Esophagus muscularis mucosa (tissue), 4 donors: Measurements from ENCODE around the gene ATP2B2. TPM values are rescaled to one million over a fixed set of nuclear protein-coding genes. Genes with fewer than 3 reads are reported as not detected.

Source experiments
- DNase-seq: peaks from one replicate; pipeline ENCODE4 v3.0.0-alpha.2; 2017; ENCODE audit errors: extremely low spot score
- H3K27ac ChIP-seq, 4 donors: fragments of 200-600 bp; sonication (generic); replicated peaks in 1 of 4; 1 replicate in 3 of 4; 2 replicates in 1 of 4; pipeline ENCODE4 v1.5.1; 2016 to 2019; ENCODE audit warnings: mild to moderate bottlenecking in 1 of 4
- H3K27me3 ChIP-seq, 4 donors: fragments of 200-600 bp; sonication (generic); one replicate each; pipeline versions ENCODE4 v1.5.1 to v1.6.0; 2016 to 2019
- H3K36me3 ChIP-seq, 4 donors: fragments of 200-600 bp; sonication (generic); one replicate each; pipeline ENCODE4 v1.5.1; 2016 to 2019
- H3K4me1 ChIP-seq, 4 donors: fragments of 200-600 bp; sonication (generic); one replicate each; pipeline ENCODE4 v1.5.1; 2016 to 2019
- H3K4me3 ChIP-seq, 4 donors: fragments of 200-600 bp; sonication (generic); 1 replicate in 2 of 4; 2 replicates in 2 of 4; pipeline ENCODE4 v1.5.1; 2016 to 2019; ENCODE audit warnings: mild to moderate bottlenecking in 4 of 4, moderate library complexity in 1 of 4
- H3K9me3 ChIP-seq, 4 donors: fragments of 200-600 bp; sonication (generic); 1 replicate in 3 of 4; 2 replicates in 1 of 4; pipeline ENCODE4 v1.5.1; 2016 to 2019
- CTCF ChIP-seq, 3 experiments: fragments of 200-600 bp in 2 of 3; fragments of 450-650 bp in 1 of 3; sonication (generic) in 2 of 3; IDR thresholded peaks; one replicate each; pipeline ENCODE4 v1.5.1; 2017 to 2019; ENCODE audit warnings: antibody characterized with exemption in 3 of 3, mild to moderate bottlenecking in 2 of 3, moderate library complexity in 1 of 3
- EP300 ChIP-seq: sonication (generic); formaldehyde crosslinking; IDR thresholded peaks from one replicate; pipeline ENCODE4 v1.6.1; 2017; ENCODE audit warnings: antibody characterized with exemption
- POLR2A ChIP-seq: fragments of 450-650 bp; IDR thresholded peaks from one replicate; pipeline ENCODE4 v1.6.1; 2017; ENCODE audit warnings: antibody characterized with exemption, moderate library complexity, mild to moderate bottlenecking, low read depth
- POLR2AphosphoS5 ChIP-seq, 2 donors: sonication (generic); formaldehyde crosslinking; IDR thresholded peaks; one replicate each; pipeline ENCODE4 v1.6.1; 2017; ENCODE audit warnings: antibody characterized with exemption in 2 of 2
- WGBS: methylation state at CpG from one replicate; pipeline ENCODE4 v1.1.5; 2018; 5-methylcytosine and 5-hydroxymethylcytosine counted together
- intact Hi-C: fragments of 100-400 bp; cut with DNase I; formaldehyde crosslinking; loops from one replicate; pipeline ENCODE4 v1.15.1; 2023
- total RNA-seq, 4 donors: library from RNA; depleted of rRNA; stranded (reverse); fragments of >200 nt; gene quantifications; one replicate each; pipeline versions ENCODE4 v1.1.0 to v1.2.1, GENCODE V29; 2016

Gene ATP2B2
- total RNA-seq, 4 donors from 2014 or later, result under 0.01 to 0.75 (median 0.39) TPM

DNA sequence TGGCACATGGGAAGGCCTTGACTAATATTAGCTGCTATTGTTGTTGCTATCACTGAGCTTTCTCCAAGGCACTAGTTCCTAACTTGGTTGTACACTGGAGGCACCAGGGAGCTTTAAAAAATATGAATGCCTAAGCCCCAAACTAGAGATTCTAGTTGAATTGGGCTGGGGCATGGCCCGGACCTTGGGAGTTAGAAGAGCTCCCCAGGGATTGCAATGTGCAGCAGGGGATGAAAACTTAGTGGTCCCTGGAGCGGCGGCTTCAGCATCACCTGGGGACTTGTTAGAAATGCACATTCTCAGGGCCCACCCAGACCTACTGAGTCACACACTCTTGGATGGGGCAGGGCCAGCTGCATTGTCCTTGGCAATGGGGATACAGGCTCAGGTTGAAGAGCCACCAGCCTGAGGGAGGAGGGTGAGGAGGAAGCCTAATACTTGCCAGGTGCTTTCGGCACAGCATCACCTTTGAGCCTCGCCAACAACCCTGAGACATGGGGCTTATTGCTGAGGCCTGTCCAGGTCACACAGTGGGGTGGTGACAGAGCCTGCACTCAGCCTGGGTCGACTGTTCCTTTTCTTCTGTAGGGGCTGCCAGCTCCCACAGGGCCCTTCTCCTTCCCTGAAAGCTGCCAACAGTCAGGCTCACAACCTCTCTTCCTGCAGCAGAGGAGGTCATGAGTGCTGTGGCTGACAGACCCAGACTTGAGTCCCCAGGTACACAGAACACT is 84.5 kb downstream of the ATP2B2 start:
- WGBS, result 75% methylated on average over 3 of the region's 6 CpGs
- Histone ChIP-seq H3K27ac (no peak overlapping the region), H3K4me3 (no peak overlapping the region), H3K4me1 (no peaks in the 10 kb centered on the region), H3K27me3 (peaks cover 0 to 18% (median 0%) of the 10 kb centered on the region in 4 donors), H3K36me3 (no peaks in the 10 kb centered on the region), H3K9me3 (no peaks in the 10 kb centered on the region)
- DNase-seq, result no peak
- intact Hi-C loops, result no loop called here
- TF ChIP-seq CTCF (IDR thresholded peaks at IDR 0.05) (no peak), POLR2AphosphoS5 (IDR thresholded peaks at IDR 0.05) (no peak)

DNA sequence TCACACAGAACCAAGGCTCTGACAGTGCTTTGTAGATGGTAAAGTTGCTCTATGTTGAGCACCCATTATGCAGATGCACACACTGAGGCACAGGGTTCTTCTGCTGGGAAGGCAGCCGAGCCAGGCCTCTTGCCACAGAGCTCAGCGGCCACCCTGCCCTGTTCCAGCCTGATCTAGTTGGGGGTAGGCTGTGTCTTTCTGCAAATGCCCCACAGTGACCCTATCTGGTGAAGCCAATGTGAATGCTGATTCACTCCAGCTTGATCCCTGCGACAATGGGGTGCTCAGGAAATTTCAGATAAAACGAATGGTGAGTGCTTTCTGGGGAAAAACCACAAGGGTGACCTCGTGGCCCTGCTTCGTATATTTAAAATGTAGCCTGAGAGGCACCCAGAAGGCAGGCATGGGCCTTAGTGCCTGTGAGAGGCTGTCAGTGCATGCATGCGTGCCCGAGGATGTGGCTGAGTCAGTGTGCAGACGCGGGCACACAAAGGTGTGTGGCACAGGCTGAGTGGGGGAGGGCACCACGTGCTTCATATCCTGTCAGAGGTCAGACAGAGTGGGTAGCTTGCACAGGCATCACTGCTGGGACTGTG is 85.7 kb downstream of the ATP2B2 start:
- WGBS, result 70% methylated on average over 11 of the region's 11 CpGs
- no peak for DNase-seq

GRCh38 chr3:10417847-10418246 is 87.5 kb downstream of the ATP2B2 start:
- 91% methylated on average over 2 of the region's 2 CpGs for WGBS
- H3K4me3 ChIP-seq, result no peak overlapping the region
- H3K36me3 ChIP-seq, result no peaks in the 10 kb centered on the region
- DNase-seq, result no peak
- TF ChIP-seq POLR2A, result no peak
- TF ChIP-seq EP300, result no peak
- TF ChIP-seq POLR2AphosphoS5 (IDR thresholded peaks at IDR 0.05), result no peak
- TF ChIP-seq CTCF (IDR thresholded peaks at IDR 0.05), result no peak
- intact Hi-C loops, result no loop called here
- no peaks in the 10 kb centered on the region for H3K9me3 ChIP-seq
- H3K4me1 ChIP-seq, result no peaks in the 10 kb centered on the region
- peaks cover 0 to 24% (median 0%) of the 10 kb centered on the region in 4 donors for H3K27me3 ChIP-seq
- H3K27ac ChIP-seq, result no peak overlapping the region

More for the DNA sequence above, 85.7 kb downstream of the ATP2B2 start:
- Histone ChIP-seq H3K27ac (no peak overlapping the region), H3K27me3 (peaks cover 0 to 24% (median 0%) of the 10 kb centered on the region in 4 donors), H3K36me3 (no peaks in the 10 kb centered on the region), H3K4me3 (no peak overlapping the region), H3K4me1 (no peaks in the 10 kb centered on the region), H3K9me3 (no peaks in the 10 kb centered on the region)
- intact Hi-C loops, result no loop called here
- TF ChIP-seq EP300, result no peak
- TF ChIP-seq POLR2AphosphoS5 (IDR thresholded peaks at IDR 0.05), result no peak
- no peak for TF ChIP-seq CTCF (IDR thresholded peaks at IDR 0.05)

GRCh38 chr3:10416730-10417300 is 88.6 kb downstream of the ATP2B2 start:
- intact Hi-C loops, result no loop called here
- 57% methylated on average over 12 of the region's 19 CpGs for WGBS
- no peaks in the 10 kb centered on the region for H3K4me1 ChIP-seq
- no peak overlapping the region for H3K4me3 ChIP-seq
- no peaks in the 10 kb centered on the region for H3K36me3 ChIP-seq
- H3K27me3 ChIP-seq, result peaks cover 0 to 24% (median 0%) of the 10 kb centered on the region in 4 donors
- no peak overlapping the region for H3K27ac ChIP-seq
- TF ChIP-seq CTCF (IDR thresholded peaks at IDR 0.05), result no peak
- no peak for TF ChIP-seq EP300
- no peak for TF ChIP-seq POLR2AphosphoS5 (IDR thresholded peaks at IDR 0.05)
- TF ChIP-seq POLR2A, result no peak
- DNase-seq, result no peak
- H3K9me3 ChIP-seq, result no peaks in the 10 kb centered on the region
